ENCODE data around the gene DPEP2. TPM values are rescaled to one million over a fixed set of nuclear protein-coding genes. Genes with fewer than 3 reads are reported as not detected.
A peak's percentile ranks its signal among the peaks of the same experiment; 100 is the strongest.

DPEP2 gene
- total and polyA plus RNA-seq, 7 experiments from 2014 or later: 26.7 to 159 (median 64.8) TPM

DNA sequence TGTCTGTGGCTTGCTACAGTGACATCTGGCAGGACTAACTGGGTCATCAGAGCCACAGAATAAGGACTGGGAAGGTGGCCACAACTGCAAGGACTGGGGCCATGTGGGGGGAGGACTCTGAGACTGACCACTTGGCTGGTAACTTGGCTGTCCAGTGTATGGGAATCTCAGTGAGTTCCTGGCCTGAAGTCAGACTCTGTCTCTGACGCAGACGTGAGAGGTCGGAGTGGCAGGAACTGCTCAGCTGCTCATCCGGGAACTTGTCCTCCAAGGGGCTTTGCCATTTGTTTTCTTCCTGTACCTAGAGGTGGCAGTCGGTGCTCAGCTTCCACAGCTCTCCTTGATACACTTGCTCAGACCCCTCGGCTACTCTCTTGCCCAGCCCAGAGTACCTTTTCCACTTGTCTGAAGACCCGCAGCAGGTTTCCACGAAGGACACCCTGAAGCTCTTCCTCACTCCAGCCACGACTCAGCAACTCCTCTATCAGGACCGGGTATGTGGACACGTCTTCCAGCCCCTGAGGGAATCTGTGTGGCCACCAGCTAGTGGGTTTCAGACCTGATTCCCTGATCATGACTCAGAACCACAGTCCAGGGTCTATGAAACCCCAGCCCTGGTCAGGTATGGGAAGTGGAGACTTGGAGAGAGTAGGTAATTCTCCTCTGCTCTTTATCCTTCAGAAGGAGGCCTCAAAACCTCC, 11.7 kb downstream of the DPEP2 start:
- ChIA-PET CTCF (interaction anchor here (1.1 to 1.4 kb wide), 4 partner anchors 11 to 180 kb away, joined by 3 to 5 read pairs (median 4); partner anchors contain the start of gene DPEP2), POLR2A (interaction anchor here (0.5 to 5.7 kb wide), 11 partner anchors 11 to 95 kb away, joined by 3 to 29 read pairs (median 4); partner anchors contain the start of genes DDX28, DPEP2, DUS2 and PSKH1)
- no peaks in the 10 kb centered on the region for H3K9me3 Mint-ChIP-seq

DNA sequence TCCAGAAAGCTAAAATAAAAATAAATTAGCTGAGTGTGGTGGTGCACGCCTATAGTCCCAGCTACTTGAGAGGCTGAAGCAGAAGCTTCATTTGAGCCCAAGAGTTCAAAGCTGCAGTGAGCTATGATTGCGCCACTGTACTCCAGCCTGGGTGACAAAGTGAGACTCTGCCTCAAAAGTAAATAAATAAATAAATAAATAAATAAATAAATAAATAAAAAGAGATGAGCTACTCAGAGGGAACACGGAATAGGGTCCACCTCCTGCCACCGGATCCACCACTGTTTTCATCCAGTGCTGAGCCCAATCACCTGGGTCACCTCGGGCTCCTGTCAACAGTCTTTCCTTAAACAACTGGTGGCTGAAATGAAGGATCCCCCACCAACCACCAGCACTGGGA, 12.3 kb downstream of the DPEP2 start:
- peaks cover 26 to 43% (median 31%) of the 10 kb centered on the region in 7 donors for H3K4me1 Mint-ChIP-seq

More for the DNA sequence above, 11.7 kb downstream of the DPEP2 start:
- Mint-ChIP-seq H3K36me3 (peaks cover 0 to 4% (median 0%) of the 10 kb centered on the region in 5 donors), H3K27ac (peak overlapping the region in 8 of 9 donors; percentile 70 to 91 (median 85)), H3K4me1 (peaks cover 27 to 45% (median 32%) of the 10 kb centered on the region in 7 donors), H3K4me3 (no peak overlapping the region), H3K27me3 (no peaks in the 10 kb centered on the region)
- Histone ChIP-seq H3K9me3 (ENCODE audit: control insufficient read depth in 2 of 3, low read length in 3 of 3) (no peaks in the 10 kb centered on the region), H3K27ac (ENCODE audit: low read depth, low read length) (peak overlapping the region; percentile 39), H3K36me3 (ENCODE audit: control insufficient read depth in 2 of 3, insufficient read depth in 3 of 3, low read length in 3 of 3) (peaks cover 0 to 13% (median 0%) of the 10 kb centered on the region in 3 experiments), H3K27me3 (ENCODE audit: control insufficient read depth in 2 of 2, insufficient read depth in 2 of 2, low read length in 2 of 2) (no peaks in the 10 kb centered on the region), H3K4me3 (ENCODE audit: low read length) (no peak overlapping the region), H3K4me1 (ENCODE audit: control insufficient read depth in 2 of 2, insufficient read depth in 2 of 2, low read length in 2 of 2) (peaks cover 9 to 30% of the 10 kb centered on the region in 2 donors)
- no peak for ATAC-seq
- intact Hi-C loops (cut with micrococcal nuclease): no loop called here
- no peak for DNase-seq

DNA sequence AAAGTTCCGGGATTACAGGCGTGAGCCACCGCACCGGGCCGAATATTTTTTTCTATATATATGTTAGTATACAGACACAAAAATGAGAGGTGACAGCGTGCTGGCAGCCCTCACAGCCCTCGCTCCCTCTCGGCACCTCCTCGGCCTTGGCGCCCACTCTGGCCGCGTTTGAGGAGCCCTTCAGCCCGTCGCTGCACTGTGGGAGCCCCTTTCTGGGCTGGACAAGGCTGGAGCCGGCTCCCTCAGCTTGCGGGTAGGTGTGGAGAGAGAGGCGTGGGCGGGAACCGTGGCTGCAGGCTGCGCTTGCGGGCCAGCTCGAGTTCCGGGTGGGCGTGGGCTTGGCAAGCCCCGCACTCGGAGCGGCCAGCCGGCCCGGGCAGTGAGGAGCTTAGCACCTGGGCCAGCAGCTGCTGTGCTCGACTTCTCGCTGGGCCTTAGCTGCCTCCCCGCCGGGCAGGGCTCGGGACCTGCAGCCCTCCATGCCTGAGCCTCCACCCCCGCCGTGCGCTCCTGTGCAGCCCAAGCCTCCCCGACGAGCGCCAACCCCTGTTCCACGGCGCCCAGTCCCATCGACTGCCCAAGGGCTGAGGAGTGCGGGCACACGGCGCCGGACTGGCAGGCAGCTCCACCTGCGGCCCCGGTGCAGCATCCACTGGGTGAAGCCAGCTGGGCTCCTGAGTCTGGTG, 17.1 kb downstream of the DPEP2 start:
- Mint-ChIP-seq H3K36me3 (no peaks in the 10 kb centered on the region), H3K4me3 (no peak overlapping the region), H3K27ac (peak overlapping the region in 1 of 9 donors; percentile 97), H3K27me3 (peaks cover 0 to 3% (median 0%) of the 10 kb centered on the region in 5 donors), H3K9me3 (no peaks in the 10 kb centered on the region), H3K4me1 (peaks cover 18 to 28% (median 26%) of the 10 kb centered on the region in 7 donors)
- ChIA-PET CTCF (interaction anchor here (0.8 to 1.9 kb wide), 6 partner anchors 10 to 59 kb away, joined by 3 to 6 read pairs (median 4); partner anchors contain the start of gene CTRL), POLR2A (interaction anchor here (0.7 to 5.7 kb wide), 7 partner anchors 13 to 103 kb away, joined by 3 to 32 read pairs (median 11); partner anchors contain the start of genes DPEP2, NFATC3, PSMB10 and SLC12A4)
- H3K27me3 ChIP-seq (ENCODE audit: control insufficient read depth in 2 of 2, insufficient read depth in 2 of 2, low read length in 2 of 2): no peaks in the 10 kb centered on the region
- ATAC-seq (no peak), DNase-seq (no peak)
- intact Hi-C loops (cut with micrococcal nuclease): loop anchor here (2.0 to 5.0 kb wide), 2 partner anchors 13 to 90 kb away; partner anchors contain the start of genes PSKH1 (in 1 of the 2) and SLC12A4 (in 1 of the 2)
- H3K4me3 ChIP-seq (ENCODE audit: low read length): no peak overlapping the region
- H3K36me3 ChIP-seq (ENCODE audit: control insufficient read depth in 2 of 3, insufficient read depth in 3 of 3, low read length in 3 of 3): no peaks in the 10 kb centered on the region
- H3K27ac ChIP-seq (ENCODE audit: low read depth, low read length): no peak overlapping the region
- H3K4me1 ChIP-seq (ENCODE audit: control insufficient read depth in 2 of 2, insufficient read depth in 2 of 2, low read length in 2 of 2): peaks cover 9 to 23% of the 10 kb centered on the region in 2 donors
- no peaks in the 10 kb centered on the region for H3K9me3 ChIP-seq (ENCODE audit: control insufficient read depth in 2 of 3, low read length in 3 of 3)

More for the DNA sequence above, 12.3 kb downstream of the DPEP2 start:
- no peak for DNase-seq
- CTCF ChIA-PET: interaction anchor here (1.1 to 1.4 kb wide), 4 partner anchors 17 to 179 kb away, joined by 3 to 4 read pairs (median 3); no protein-coding TSS in a partner anchor
- H3K27me3 Mint-ChIP-seq: no peaks in the 10 kb centered on the region
- intact Hi-C loops (cut with micrococcal nuclease): no loop called here
- ATAC-seq: no peak
- no peaks in the 10 kb centered on the region for H3K9me3 Mint-ChIP-seq
- peak overlapping the region in 2 of 9 donors; percentile 70 to 84 for H3K27ac Mint-ChIP-seq
- peaks cover 9 to 23% of the 10 kb centered on the region in 2 donors for H3K4me1 ChIP-seq (ENCODE audit: control insufficient read depth in 2 of 2, insufficient read depth in 2 of 2, low read length in 2 of 2)
- H3K27me3 ChIP-seq (ENCODE audit: control insufficient read depth in 2 of 2, insufficient read depth in 2 of 2, low read length in 2 of 2): no peaks in the 10 kb centered on the region
- H3K36me3 Mint-ChIP-seq: peaks cover 0 to 4% (median 0%) of the 10 kb centered on the region in 5 donors
- POLR2A ChIA-PET: interaction anchor here (1.0 to 5.7 kb wide), 6 partner anchors 9 to 51 kb away, joined by 3 to 29 read pairs (median 6); partner anchors contain the start of genes DDX28, DPEP2, DUS2 and PSMB10
- H3K4me3 ChIP-seq (ENCODE audit: low read length): no peak overlapping the region
- peak overlapping the region; percentile 14 for H3K27ac ChIP-seq (ENCODE audit: low read depth, low read length)
- H3K9me3 ChIP-seq (ENCODE audit: control insufficient read depth in 2 of 3, low read length in 3 of 3): no peaks in the 10 kb centered on the region
- no peak overlapping the region for H3K4me3 Mint-ChIP-seq
- peaks cover 0 to 8% (median 0%) of the 10 kb centered on the region in 3 experiments for H3K36me3 ChIP-seq (ENCODE audit: control insufficient read depth in 2 of 3, insufficient read depth in 3 of 3, low read length in 3 of 3)

DNA sequence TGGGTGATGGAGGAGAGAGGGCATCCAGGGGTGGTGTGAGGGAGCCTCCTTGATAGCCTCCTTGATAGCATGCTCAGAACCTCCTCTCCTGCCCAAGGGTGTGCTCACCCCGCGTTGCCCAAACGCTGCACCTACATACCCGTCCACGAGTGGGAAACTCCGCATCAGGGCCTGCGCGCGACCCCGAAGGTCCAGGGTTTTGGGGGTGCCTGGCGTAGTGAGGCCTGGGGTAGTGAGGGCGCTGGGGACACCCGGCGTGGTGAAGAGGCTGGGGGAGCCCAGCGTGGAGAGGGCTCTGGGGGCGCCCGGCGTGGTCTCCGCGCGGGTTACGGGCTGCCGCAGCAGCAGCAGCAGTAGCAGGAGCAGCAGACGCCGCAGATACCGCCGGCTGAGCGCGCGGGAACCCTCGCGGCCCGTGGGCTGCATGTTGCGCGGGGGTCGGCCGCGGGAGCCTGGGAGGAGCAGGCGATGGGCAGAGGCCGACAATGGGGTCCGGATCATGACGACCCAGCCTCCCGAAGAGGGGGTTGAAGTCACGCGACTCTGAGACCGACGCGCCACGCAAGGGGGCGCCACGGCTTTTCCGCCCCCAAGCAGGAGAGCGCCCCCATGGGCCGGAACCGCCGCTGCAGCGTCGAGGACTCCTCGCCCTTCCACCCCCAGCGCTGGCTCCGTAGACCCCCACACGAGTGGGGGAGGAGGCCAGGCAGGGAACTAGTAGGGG, 19.2 kb downstream of the DPEP2 start, which contains the start of gene DPEP3:
DPEP3 (minus strand) TSS at position 545 of the 724 bp plus-strand sequence; CDS start at position 426, 119 bp downstream.
- Histone ChIP-seq H3K36me3 (ENCODE audit: control insufficient read depth in 2 of 3, insufficient read depth in 3 of 3, low read length in 3 of 3) (no peaks in the 10 kb centered on the region), H3K4me1 (ENCODE audit: control insufficient read depth in 2 of 2, insufficient read depth in 2 of 2, low read length in 2 of 2) (peaks cover 9 to 23% of the 10 kb centered on the region in 2 donors), H3K9me3 (ENCODE audit: control insufficient read depth in 2 of 3, low read length in 3 of 3) (no peaks in the 10 kb centered on the region), H3K27me3 (ENCODE audit: control insufficient read depth in 2 of 2, insufficient read depth in 2 of 2, low read length in 2 of 2) (no peaks in the 10 kb centered on the region), H3K27ac (ENCODE audit: low read depth, low read length) (no peak within 1 kb of the TSS), H3K4me3 (ENCODE audit: low read length) (no peak within 1 kb of the TSS)
- peaks cover 0 to 6% (median 0%) of the 10 kb centered on the region in 5 donors for H3K27me3 Mint-ChIP-seq
- no peaks in the 10 kb centered on the region for H3K9me3 Mint-ChIP-seq
- ATAC-seq (peak; percentile 35), DNase-seq (peak in 1 of 9 donors; percentile 15)
- no peak within 1 kb of the TSS for H3K27ac Mint-ChIP-seq
- H3K4me1 Mint-ChIP-seq: peaks cover 18 to 31% (median 26%) of the 10 kb centered on the region in 7 donors
- no peak within 1 kb of the TSS for H3K4me3 Mint-ChIP-seq
- CTCF ChIA-PET: interaction anchor here (1.0 to 1.9 kb wide), 2 partner anchors 14 to 56 kb away, joined by 3 to 6 read pairs; no protein-coding TSS in a partner anchor
- POLR2A ChIA-PET: interaction anchor here (1.2 kb wide), 2 partner anchors 11 to 15 kb away, joined by 4 to 5 read pairs; no protein-coding TSS in a partner anchor
- no peaks in the 10 kb centered on the region for H3K36me3 Mint-ChIP-seq
- intact Hi-C loops (cut with micrococcal nuclease): loop anchor here in 1 of 2 donors (5.0 kb wide), 1 partner anchor 88 kb away; the partner anchor contains the start of gene PSKH1

DNA sequence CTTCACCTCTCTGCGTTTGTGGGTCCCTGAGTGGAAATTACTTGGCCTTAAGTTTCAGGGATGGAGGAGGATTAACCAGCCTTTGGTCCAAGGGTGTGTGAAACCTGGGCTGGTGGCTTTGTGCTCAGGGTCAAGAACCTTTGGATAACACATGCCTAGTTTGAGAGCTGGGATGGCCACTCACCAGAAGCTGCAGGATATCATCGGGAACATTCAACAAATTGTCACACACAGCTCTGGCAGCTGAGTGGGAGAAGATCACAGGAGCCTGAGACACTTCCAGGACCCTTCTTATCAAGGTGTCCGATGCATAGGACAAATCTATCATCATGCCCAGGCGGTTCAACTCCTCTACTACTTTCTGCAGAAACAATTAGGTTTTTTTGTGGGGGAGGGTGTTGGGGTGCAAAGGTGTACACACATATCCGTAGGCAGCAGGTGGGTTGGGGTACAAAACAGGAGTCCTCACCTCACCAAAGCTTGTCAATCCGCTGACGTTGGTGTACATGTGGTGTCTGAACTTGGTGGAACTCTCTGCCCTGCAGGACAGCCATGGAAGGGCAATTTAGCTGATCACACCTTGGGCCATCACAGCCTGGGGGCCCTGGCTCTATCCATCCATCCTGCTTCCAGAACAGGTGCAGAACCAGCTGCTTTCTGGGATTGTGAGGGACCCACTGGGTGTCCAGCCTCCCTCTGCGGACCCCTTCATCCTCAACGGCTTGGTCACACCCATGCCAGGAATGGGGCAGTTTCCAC, 21.6 kb downstream of the DPEP2 start:
- peaks cover 0 to 8% (median 2%) of the 10 kb centered on the region in 7 donors for H3K4me1 Mint-ChIP-seq
- Histone ChIP-seq H3K27ac (ENCODE audit: low read depth, low read length) (no peak overlapping the region), H3K36me3 (ENCODE audit: control insufficient read depth in 2 of 3, insufficient read depth in 3 of 3, low read length in 3 of 3) (no peaks in the 10 kb centered on the region), H3K27me3 (ENCODE audit: control insufficient read depth in 2 of 2, insufficient read depth in 2 of 2, low read length in 2 of 2) (no peaks in the 10 kb centered on the region), H3K4me3 (ENCODE audit: low read length) (no peak overlapping the region), H3K4me1 (ENCODE audit: control insufficient read depth in 2 of 2, insufficient read depth in 2 of 2, low read length in 2 of 2) (no peaks in the 10 kb centered on the region), H3K9me3 (ENCODE audit: control insufficient read depth in 2 of 3, low read length in 3 of 3) (no peaks in the 10 kb centered on the region)
- DNase-seq (no peak), ATAC-seq (no peak)
- intact Hi-C loops (cut with micrococcal nuclease): no loop called here
- H3K27me3 Mint-ChIP-seq: peaks cover 0 to 10% (median 0%) of the 10 kb centered on the region in 5 donors
- POLR2A ChIA-PET: interaction anchor here (0.8 to 1.1 kb wide), 2 partner anchors 11 to 49 kb away, joined by 3 read pairs; no protein-coding TSS in a partner anchor
- H3K36me3 Mint-ChIP-seq: no peaks in the 10 kb centered on the region
- H3K27ac Mint-ChIP-seq: no peak overlapping the region
- H3K4me3 Mint-ChIP-seq: no peak overlapping the region
- CTCF ChIA-PET: no interaction called here
- no peaks in the 10 kb centered on the region for H3K9me3 Mint-ChIP-seq
